ENCODE measurements around the gene OSM.

- TF ChIP-seq CTCF (IDR thresholded peaks at IDR 0.05; ENCODE audit: low read depth, low read length, missing input control) = no peak
- no peak for TF ChIP-seq ZBTB33 (IDR thresholded peaks at IDR 0.05)
- TF ChIP-seq YY1 (IDR thresholded peaks at IDR 0.05) = no peak
- TF ChIP-seq FOXA1 (IDR thresholded peaks at IDR 0.05) = no peak
- no peak for TF ChIP-seq RAD21 (IDR thresholded peaks at IDR 0.05)
- no peak for TF ChIP-seq REST (IDR thresholded peaks at IDR 0.05)
- no peak for TF ChIP-seq MAX (IDR thresholded peaks at IDR 0.05)
- no peak for TF ChIP-seq HNF4A (conservative IDR thresholded peaks at IDR 0.05)
- no peak for TF ChIP-seq TAF1 (conservative IDR thresholded peaks at IDR 0.05)
- no peak for TF ChIP-seq JUND (IDR thresholded peaks at IDR 0.05)
These were observed 19.2 kb upstream of the OSM start for GRCh38 chr22:30285846-30286200.

All from liver (tissue), 3 donors.